Natural killer cell (primary cell): ENCODE measurements around the gene SCMH1. TPM values are rescaled to one million over a fixed set of nuclear protein-coding genes. Genes with fewer than 3 reads are reported as not detected.

Source experiments
- ATAC-seq, 3 donors: fragments of 150-1000 bp in 2 of 3; fragments of 200-7000 bp in 1 of 3; cut with Tn5 transposase; 1 replicate in 1 of 3; 2 replicates in 2 of 3; pipeline ENCODE4 v1.10.0; 2021; ENCODE audit warnings: mild to moderate bottlenecking in 2 of 3, moderate library complexity in 2 of 3
- DNase-seq, 2 donors: peaks; one replicate each; pipeline versions ENCODE4 v3.0.0 to v3.0.0-alpha.2; 2013 to 2021; ENCODE audit warnings: mixed read lengths in 1 of 2
- H3K27ac ChIP-seq: one replicate; pipeline ENCODE4 v1.5.1; 2013; ENCODE audit warnings: mild to moderate bottlenecking, low read length
- H3K27me3 ChIP-seq: one replicate; pipeline ENCODE4 v1.6.1; 2013; ENCODE audit warnings: low read length; ENCODE audit not compliant: control insufficient read depth, insufficient read depth
- H3K36me3 ChIP-seq: one replicate; pipeline ENCODE4 v1.6.1; 2013; ENCODE audit warnings: low read length; ENCODE audit not compliant: control insufficient read depth, insufficient read depth
- H3K4me1 ChIP-seq: one replicate; pipeline ENCODE4 v1.6.1; 2013; ENCODE audit warnings: low read length; ENCODE audit not compliant: control insufficient read depth, insufficient read depth
- H3K4me3 ChIP-seq: one replicate; pipeline ENCODE4 v1.5.1; 2013; ENCODE audit warnings: low read length
- H3K9me3 ChIP-seq: one replicate; pipeline ENCODE4 v1.6.1; 2013; ENCODE audit warnings: low read length; ENCODE audit not compliant: control insufficient read depth, insufficient read depth
- H3K27ac Mint-ChIP-seq, 2 donors: one replicate each; pipeline ENCODE4 v1.8.0; 2022; ENCODE audit warnings: mild to moderate bottlenecking in 2 of 2, mixed read lengths in 2 of 2, moderate library complexity in 1 of 2
- H3K27me3 Mint-ChIP-seq, 2 donors: one replicate each; pipeline ENCODE4 v1.8.0; 2022; ENCODE audit warnings: low read depth in 2 of 2, mixed read lengths in 2 of 2
- H3K36me3 Mint-ChIP-seq: one replicate; pipeline ENCODE4 v1.8.0; 2022; ENCODE audit warnings: mixed read lengths
- H3K4me1 Mint-ChIP-seq, 2 donors: one replicate each; pipeline ENCODE4 v1.8.0; 2022; ENCODE audit warnings: mixed read lengths in 2 of 2
- H3K4me3 Mint-ChIP-seq: one replicate; pipeline ENCODE4 v1.8.0; 2022; ENCODE audit warnings: mild to moderate bottlenecking, moderate library complexity, mixed read lengths
- H3K9me3 Mint-ChIP-seq, 2 donors: one replicate each; pipeline ENCODE4 v1.8.0; 2022; ENCODE audit warnings: mixed read lengths in 2 of 2
- CTCF ChIP-seq: fragments of 200-600 bp; IDR thresholded peaks from one replicate; pipeline ENCODE4 v1.8.0; 2022; ENCODE audit warnings: antibody characterized with exemption
- WGBS: methylation state at CpG from one replicate; pipeline ENCODE4 v1.1.7; 2013; ENCODE audit warnings: missing lambda C conversion rate; ENCODE audit not compliant: insufficient coverage; 5-methylcytosine and 5-hydroxymethylcytosine counted together
- intact Hi-C: fragments of 100-400 bp; cut with micrococcal nuclease; formaldehyde crosslinking; loops from one replicate; pipeline ENCODE4 v1.14.2; 2022
- total RNA-seq, 4 donors: library from RNA; stranded (reverse); fragments of 120-200 nt in 1 of 4; gene quantifications; one replicate each; pipeline versions ENCODE4 v1.2.3 to v1.2.4, GENCODE V29; 2013 to 2022

SCMH1 gene
- total RNA-seq, 3 donors from 2014 or later (not counting 1 experiment from before 2014, with no cell fraction given) = 8.3 to 10.2 (median 9.1) TPM

GRCh38 chr1:41072051-41072450 is 170.1 kb downstream of the SCMH1 start:
- intact Hi-C loops = no loop called here
- no peaks in the 10 kb centered on the region for H3K27me3 ChIP-seq
- no peaks in the 10 kb centered on the region for H3K4me1 ChIP-seq
- H3K9me3 ChIP-seq = no peaks in the 10 kb centered on the region
- H3K36me3 Mint-ChIP-seq = no peaks in the 10 kb centered on the region
- ATAC-seq (no peak), DNase-seq (no peak)
- H3K4me3 ChIP-seq = no peak overlapping the region
- no peak overlapping the region for H3K27ac ChIP-seq
- no peaks in the 10 kb centered on the region for H3K36me3 ChIP-seq
- WGBS = 100% methylated on average over 1 of the region's 1 CpG
- no peaks in the 10 kb centered on the region for H3K4me1 Mint-ChIP-seq
- H3K9me3 Mint-ChIP-seq = no peaks in the 10 kb centered on the region
- no peak overlapping the region for H3K27ac Mint-ChIP-seq
- no peak for TF ChIP-seq CTCF
- no peak overlapping the region for H3K4me3 Mint-ChIP-seq
- H3K27me3 Mint-ChIP-seq = no peaks in the 10 kb centered on the region

- TF ChIP-seq CTCF = no peak
- ATAC-seq = no peak
- Histone ChIP-seq H3K27me3 (no peaks in the 10 kb centered on the region), H3K4me3 (no peak overlapping the region), H3K27ac (no peak overlapping the region), H3K4me1 (no peaks in the 10 kb centered on the region), H3K36me3 (no peaks in the 10 kb centered on the region), H3K9me3 (no peaks in the 10 kb centered on the region)
- peaks cover 8% of the 10 kb centered on the region for H3K36me3 Mint-ChIP-seq
- no peak overlapping the region for H3K27ac Mint-ChIP-seq
- no peaks in the 10 kb centered on the region for H3K27me3 Mint-ChIP-seq
- H3K9me3 Mint-ChIP-seq = no peaks in the 10 kb centered on the region
- intact Hi-C loops = no loop called here
- H3K4me1 Mint-ChIP-seq = no peaks in the 10 kb centered on the region
- DNase-seq = no peak
- WGBS = 93% methylated on average over 5 of the region's 5 CpGs
- no peak overlapping the region for H3K4me3 Mint-ChIP-seq
These were observed 185.2 kb downstream of the SCMH1 start for GRCh38 chr1:41056907-41057306.

- Mint-ChIP-seq H3K27me3 (no peaks in the 10 kb centered on the region), H3K9me3 (no peaks in the 10 kb centered on the region), H3K27ac (no peak overlapping the region), H3K4me3 (no peak overlapping the region), H3K36me3 (no peaks in the 10 kb centered on the region), H3K4me1 (no peaks in the 10 kb centered on the region)
- no peak overlapping the region for H3K27ac ChIP-seq
- DNase-seq (no peak), ATAC-seq (no peak)
- intact Hi-C loops = no loop called here
- H3K27me3 ChIP-seq = no peaks in the 10 kb centered on the region
- no peaks in the 10 kb centered on the region for H3K9me3 ChIP-seq
- no peak for TF ChIP-seq CTCF
- WGBS = 70% methylated on average over 2 of the region's 2 CpGs
- H3K4me3 ChIP-seq = no peak overlapping the region
- peaks cover under 1% of the 10 kb centered on the region for H3K36me3 ChIP-seq
- no peaks in the 10 kb centered on the region for H3K4me1 ChIP-seq
These were observed 188.8 kb downstream of the SCMH1 start for GRCh38 chr1:41053316-41053715.

GRCh38 chr1:41051022-41051421 is 191.1 kb downstream of the SCMH1 start:
- Histone ChIP-seq H3K27ac (no peak overlapping the region), H3K36me3 (peaks cover 5% of the 10 kb centered on the region), H3K4me3 (no peak overlapping the region), H3K4me1 (no peaks in the 10 kb centered on the region), H3K9me3 (no peaks in the 10 kb centered on the region), H3K27me3 (no peaks in the 10 kb centered on the region)
- no peak overlapping the region for H3K27ac Mint-ChIP-seq
- DNase-seq (no peak), ATAC-seq (no peak)
- intact Hi-C loops = no loop called here
- no peak for TF ChIP-seq CTCF
- H3K4me1 Mint-ChIP-seq = no peaks in the 10 kb centered on the region
- H3K27me3 Mint-ChIP-seq = no peaks in the 10 kb centered on the region
- no CpG with 5 or more reads among the region's 1 CpG for WGBS
- H3K4me3 Mint-ChIP-seq = no peak overlapping the region
- H3K9me3 Mint-ChIP-seq = no peaks in the 10 kb centered on the region
- H3K36me3 Mint-ChIP-seq = no peaks in the 10 kb centered on the region
